Ovary (tissue), 3 donors: Measurements from ENCODE around the gene SRSF8.

ENCODE experiments used
- EP300 ChIP-seq: sonication (generic); formaldehyde crosslinking; IDR thresholded peaks from one replicate; pipeline ENCODE4 v1.6.1; 2017; ENCODE audit warnings: antibody characterized with exemption
- POLR2A ChIP-seq: fragments of 450-650 bp; IDR thresholded peaks from one replicate; pipeline ENCODE4 v1.6.1; 2017; ENCODE audit warnings: antibody characterized with exemption, mild to moderate bottlenecking, moderate library complexity
- TF ChIP-seq, protein P1 (sequence below), 3 donors: fragments of 450-650 bp in 2 of 3; fragments of 200-600 bp in 1 of 3; IDR thresholded peaks; one replicate each; pipeline versions ENCODE4 v1.5.1 to v1.8.0; 2016 to 2022; ENCODE audit warnings: antibody characterized with exemption in 3 of 3, mild to moderate bottlenecking in 1 of 3
- donor health status: DM: no; HTN: no; CAD: no.

- TF ChIP-seq, protein P1, sequence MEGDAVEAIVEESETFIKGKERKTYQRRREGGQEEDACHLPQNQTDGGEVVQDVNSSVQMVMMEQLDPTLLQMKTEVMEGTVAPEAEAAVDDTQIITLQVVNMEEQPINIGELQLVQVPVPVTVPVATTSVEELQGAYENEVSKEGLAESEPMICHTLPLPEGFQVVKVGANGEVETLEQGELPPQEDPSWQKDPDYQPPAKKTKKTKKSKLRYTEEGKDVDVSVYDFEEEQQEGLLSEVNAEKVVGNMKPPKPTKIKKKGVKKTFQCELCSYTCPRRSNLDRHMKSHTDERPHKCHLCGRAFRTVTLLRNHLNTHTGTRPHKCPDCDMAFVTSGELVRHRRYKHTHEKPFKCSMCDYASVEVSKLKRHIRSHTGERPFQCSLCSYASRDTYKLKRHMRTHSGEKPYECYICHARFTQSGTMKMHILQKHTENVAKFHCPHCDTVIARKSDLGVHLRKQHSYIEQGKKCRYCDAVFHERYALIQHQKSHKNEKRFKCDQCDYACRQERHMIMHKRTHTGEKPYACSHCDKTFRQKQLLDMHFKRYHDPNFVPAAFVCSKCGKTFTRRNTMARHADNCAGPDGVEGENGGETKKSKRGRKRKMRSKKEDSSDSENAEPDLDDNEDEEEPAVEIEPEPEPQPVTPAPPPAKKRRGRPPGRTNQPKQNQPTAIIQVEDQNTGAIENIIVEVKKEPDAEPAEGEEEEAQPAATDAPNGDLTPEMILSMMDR (IDR thresholded peaks at IDR 0.05), result no peak
- TF ChIP-seq POLR2A (no peak), EP300 (no peak)
Measured at GRCh38 chr11:95058621-95059020, 8.1 kb upstream of the SRSF8 start.
